IPS DF 4.7 (cell line): ENCODE measurements around the gene DSG3.

ENCODE experiments used
- DNase-seq: peaks from one replicate; pipeline ENCODE4 v3.0.0-alpha.2; 2013; ENCODE audit warnings: low spot score; ENCODE audit errors: extremely low read depth

DSG3 gene, protein sequence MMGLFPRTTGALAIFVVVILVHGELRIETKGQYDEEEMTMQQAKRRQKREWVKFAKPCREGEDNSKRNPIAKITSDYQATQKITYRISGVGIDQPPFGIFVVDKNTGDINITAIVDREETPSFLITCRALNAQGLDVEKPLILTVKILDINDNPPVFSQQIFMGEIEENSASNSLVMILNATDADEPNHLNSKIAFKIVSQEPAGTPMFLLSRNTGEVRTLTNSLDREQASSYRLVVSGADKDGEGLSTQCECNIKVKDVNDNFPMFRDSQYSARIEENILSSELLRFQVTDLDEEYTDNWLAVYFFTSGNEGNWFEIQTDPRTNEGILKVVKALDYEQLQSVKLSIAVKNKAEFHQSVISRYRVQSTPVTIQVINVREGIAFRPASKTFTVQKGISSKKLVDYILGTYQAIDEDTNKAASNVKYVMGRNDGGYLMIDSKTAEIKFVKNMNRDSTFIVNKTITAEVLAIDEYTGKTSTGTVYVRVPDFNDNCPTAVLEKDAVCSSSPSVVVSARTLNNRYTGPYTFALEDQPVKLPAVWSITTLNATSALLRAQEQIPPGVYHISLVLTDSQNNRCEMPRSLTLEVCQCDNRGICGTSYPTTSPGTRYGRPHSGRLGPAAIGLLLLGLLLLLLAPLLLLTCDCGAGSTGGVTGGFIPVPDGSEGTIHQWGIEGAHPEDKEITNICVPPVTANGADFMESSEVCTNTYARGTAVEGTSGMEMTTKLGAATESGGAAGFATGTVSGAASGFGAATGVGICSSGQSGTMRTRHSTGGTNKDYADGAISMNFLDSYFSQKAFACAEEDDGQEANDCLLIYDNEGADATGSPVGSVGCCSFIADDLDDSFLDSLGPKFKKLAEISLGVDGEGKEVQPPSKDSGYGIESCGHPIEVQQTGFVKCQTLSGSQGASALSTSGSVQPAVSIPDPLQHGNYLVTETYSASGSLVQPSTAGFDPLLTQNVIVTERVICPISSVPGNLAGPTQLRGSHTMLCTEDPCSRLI

DNA sequence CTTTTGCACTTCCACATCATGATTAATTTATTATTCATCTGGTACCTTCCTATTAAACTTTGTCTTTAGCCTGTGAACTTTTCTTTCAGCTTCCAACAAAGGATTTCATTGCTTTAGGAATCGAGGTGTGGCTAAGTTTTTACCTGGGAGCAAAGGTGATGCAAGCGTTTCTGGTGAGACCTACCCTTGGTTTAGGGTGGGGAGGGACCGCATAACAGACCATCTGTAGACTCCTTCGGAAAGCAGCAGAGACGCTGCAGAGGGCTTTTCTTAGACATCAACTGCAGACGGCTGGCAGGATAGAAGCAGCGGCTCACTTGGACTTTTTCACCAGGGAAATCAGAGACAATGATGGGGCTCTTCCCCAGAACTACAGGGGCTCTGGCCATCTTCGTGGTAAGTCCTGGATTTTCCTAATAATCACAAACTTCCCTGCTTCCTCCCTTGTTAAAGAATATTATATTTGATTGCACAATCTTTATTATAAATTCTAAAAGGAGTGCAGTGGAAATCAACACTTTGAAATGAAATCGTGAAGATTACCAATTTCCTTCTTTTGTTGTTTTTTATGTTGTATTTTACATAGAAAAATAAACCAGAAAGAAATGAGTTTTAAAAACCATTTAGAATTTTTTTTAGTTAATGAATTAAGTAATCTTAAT, at the start of gene DSG3:
DSG3 (plus strand) TSS at position 212 of the 662 bp plus-strand sequence; CDS start at position 349, 137 bp downstream.
- no peak for DNase-seq

DNA sequence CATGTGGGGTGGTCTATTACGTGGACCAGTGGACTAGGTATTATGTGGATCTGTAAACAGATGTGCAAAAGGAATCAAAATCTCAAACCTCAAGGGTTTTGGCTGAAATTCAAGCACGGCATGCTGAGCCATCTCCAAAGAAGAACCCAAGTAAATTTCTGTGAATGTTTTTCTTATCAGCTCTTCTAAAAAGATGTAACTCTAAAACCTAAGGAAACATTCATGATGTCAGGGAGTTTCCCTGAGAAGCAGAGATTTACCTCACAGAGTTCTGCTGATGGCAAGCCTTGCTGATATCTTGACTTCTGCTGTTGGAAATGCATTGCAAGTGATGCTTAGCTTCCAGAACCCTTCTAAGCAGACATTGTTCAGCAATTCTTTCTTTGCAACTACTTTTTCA, 49.4 kb upstream of the DSG3 start:
- DNase-seq = no peak

DNA sequence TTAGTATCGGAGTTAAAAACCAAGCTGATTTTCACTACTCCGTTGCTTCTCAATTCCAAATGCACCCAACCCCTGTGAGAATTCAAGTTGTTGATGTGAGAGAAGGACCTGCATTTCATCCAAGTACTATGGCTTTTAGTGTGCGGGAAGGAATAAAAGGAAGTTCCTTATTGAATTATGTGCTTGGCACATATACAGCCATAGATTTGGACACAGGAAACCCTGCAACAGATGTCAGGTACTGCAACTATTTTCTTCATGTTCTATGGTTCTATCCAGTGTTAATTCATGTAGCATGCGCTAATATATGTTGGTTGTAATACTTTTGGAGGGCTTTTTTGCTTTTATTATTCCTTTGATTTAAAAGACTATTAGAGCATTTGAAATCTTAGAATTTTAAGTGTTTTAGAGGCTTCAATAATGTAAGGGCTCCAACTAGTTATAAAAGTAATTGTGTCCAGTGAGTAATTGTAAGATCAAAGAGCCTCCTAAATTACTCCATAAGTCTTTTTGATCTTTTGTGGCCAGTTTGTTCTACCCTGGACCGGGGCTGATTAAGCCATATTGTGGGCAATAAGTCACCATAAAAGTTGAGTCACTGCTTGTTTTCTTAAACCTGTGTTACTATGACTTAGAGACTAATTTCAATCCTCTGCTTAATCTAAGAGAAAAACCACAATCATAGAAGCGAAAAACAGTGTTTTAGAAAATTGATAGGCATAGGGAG, 48.1 kb upstream of the DSG3 start:
- DNase-seq = no peak

DNA sequence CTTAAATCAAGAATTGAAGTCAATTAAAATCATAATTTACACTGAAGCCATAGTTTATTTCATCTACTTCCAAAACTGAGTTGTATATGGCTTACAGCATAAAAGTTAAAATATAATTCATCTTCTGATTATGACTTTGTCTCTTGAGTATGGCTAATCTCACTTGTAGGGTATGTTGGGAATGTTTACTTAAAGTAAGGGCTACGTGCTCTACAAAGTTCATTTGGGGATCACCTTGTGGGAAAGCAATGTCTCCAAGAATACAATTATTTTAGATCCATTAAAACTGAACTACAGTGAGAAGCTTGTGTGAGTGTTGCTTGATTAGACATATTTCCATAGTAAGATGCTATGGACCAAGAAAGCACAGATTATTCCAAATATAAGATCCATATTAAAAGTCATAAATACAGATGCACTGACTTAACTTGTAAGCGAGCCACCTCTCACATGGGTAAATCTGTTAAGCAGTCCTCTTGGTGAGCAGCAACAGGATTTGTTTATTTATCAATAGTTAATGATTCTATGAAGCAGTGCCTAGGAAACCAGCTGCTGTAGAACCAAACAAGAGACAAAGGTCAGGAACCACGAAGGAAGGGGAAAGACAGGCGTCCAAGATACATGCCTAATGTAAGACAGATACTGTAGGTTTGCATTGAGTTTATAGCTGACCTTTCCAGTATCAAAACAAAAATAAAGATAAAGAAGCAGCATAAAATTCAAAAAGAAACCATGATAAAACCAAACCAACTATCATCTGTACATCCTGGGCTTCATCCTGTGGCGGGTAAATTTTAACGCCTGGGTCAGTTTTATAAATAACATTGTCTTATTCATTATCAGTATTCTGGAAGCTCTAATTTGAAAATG, 46.1 kb upstream of the DSG3 start:
- DNase-seq = no peak

DNA sequence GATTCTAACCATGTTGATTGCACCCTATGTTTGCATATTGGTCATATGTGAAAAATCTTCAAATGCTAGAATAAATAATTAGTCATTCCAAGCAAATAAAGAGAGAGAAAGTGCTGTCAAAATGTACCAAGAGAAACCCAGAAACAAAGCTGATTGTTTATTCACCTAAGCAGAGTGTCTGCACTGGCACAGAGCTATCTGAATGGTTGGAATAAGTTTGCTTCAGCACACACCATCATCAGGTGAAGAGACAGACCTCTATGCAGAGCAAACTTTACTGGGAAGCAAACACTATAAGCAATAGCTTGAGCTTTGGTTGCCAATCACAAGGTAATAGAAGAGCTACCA, 45.5 kb upstream of the DSG3 start:
- DNase-seq = no peak

DNA sequence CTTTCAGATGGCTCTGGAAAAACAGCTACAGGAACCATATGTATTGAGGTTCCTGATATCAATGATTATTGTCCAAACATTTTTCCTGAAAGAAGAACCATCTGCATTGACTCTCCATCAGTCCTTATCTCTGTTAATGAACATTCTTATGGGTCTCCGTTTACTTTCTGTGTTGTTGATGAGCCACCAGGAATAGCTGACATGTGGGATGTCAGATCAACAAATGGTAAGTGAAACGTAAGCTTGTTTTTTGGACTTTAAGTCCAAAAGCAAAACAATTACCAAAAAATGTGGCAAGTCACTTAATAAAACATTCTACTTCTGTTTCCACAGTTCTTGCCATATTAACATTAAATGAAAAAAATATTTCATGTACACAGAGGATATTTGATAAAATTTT, 44.1 kb upstream of the DSG3 start:
- no peak for DNase-seq

DNA sequence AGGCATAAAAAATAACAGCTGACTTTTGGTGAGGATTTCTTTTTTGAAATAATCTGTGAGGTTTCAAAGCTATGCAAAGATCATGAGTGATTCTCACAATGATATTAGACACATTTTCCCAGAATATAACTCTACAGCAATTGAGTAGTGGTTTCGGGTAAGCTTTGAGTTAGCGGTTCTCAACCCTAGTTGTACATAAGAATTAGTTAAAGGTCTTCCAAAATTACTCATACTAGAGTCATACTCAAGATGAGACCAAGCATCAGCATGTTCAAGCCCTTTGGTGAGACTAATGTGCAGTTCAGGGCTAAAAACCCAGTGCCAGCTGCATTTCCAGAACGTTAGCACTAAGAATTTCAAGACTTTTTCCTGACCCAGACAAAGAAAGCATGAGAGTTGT, 39.9 kb upstream of the DSG3 start:
- DNase-seq = no peak

DNA sequence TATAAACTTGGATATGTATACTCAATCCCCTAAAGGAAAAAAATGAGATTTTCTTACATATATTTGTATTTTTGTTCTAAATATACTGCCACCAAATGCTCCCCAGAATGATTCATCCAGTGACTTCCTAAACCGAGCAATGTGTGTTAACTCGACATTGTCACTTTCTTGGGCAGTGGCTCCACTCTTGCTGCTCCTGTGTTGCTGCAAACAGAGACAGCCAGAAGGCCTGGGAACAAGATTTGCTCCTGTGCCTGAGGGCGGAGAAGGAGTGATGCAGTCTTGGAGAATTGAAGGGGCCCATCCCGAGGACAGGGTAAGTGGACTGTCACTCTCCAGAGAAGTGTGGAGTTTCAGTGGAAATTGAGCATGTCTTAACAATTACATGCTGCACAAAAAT, 38.3 kb upstream of the DSG3 start:
- DNase-seq = no peak

DNA sequence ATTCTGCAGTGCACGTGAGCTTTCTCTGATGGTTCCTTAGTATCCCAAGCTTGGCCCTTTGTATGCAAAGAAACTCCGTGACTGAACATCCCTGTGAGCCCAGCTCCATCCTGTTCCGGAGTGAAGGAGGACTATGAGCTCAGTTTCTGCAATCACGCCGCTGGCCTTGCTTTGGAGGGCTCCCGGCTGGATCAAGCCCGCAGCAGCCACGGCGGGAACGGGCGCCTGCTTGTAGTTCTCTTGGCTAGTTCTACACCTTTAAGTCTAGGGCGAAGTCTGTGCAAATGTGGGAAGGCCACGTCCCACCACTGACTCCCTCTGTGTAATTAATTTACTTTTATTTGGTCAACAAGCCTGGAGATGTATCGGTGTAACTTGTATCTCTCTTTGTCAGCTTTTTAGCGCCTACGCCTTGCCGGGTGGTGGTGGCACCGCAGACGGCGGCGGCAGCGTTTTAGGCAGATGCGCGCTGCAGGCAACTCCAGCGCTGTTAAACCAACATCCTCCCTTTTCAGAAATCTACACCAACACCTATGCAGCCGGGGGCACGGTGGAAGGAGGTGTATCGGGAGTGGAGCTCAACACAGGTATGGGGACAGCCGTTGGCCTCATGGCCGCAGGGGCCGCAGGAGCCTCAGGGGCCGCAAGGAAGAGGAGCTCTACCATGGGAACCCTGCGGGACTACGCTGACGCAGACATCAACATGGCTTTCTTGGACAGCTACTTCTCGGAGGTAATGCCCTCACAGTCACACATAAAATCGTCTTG, 36.6 kb upstream of the DSG3 start:
- DNase-seq = no peak

DNA sequence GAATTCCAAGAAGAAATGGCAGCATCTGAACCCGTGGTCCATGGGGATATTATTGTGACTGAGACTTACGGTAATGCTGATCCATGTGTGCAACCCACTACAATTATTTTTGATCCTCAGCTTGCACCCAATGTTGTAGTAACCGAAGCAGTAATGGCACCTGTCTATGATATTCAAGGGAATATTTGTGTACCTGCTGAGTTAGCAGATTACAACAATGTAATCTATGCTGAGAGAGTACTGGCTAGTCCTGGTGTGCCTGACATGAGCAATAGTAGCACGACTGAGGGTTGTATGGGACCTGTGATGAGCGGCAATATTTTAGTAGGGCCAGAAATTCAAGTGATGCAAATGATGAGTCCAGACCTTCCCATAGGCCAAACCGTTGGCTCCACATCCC, 34.4 kb upstream of the DSG3 start:
- DNase-seq = no peak

DNA sequence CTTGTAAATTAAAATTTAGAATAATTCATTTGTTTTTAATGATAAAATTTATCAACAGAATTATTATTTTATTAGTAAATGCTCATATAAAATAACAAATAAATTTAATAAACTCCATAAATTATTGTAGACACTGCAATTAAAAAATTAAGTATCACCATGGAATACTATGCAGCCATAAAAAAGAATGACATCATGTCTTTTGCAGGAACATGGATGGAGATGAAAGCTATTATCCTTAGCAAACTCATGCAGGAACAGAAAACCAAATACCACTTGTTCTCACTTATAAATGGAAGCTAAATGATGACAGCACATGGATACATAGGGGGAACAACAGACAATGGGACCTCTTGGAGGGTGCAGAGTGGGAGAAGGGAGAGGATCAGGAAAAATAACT, 29.7 kb upstream of the DSG3 start:
- DNase-seq = no peak

DNA sequence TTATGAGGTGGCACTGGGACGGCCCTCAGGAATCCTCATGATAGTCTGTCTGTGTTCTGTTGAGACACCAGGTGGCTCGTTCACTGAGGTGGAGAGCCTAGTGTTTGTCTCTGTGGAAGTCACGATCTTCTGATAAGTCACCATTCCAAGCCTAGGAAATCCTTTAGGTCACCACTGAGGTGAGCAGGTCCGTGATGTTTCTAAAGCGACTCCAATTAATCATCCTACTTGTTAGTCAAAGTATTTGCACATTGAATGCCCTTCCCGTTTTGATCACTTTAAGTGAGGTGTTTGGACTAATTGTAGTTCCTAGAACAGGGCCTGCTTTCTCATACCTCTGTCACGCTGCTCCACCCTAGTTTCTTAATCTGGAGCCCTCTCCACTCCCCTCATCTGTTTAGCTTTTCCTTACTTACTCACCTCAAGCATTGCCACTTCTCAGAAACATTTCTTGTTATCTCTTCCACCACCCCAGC, 28.0 kb upstream of the DSG3 start:
- no peak for DNase-seq

DNA sequence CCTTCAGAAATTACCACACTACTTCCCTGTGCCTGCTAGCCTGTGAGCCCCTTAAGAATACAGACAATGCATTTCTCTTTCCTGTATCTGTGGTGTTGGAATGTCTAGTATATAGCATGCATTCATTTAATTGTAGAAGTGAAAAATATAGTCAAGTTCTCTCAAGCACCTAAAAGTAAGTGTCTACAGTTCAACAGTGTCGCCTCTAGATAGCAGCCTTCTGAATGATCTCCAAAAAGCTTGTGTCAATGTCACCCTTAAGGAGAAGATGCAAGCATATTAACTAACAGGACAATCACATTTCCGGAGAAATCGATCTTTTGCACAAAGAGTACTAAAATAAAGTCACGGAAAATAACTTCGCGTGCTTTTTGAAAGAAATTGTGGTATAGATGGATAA, 27.5 kb upstream of the DSG3 start:
- no peak for DNase-seq

DNA sequence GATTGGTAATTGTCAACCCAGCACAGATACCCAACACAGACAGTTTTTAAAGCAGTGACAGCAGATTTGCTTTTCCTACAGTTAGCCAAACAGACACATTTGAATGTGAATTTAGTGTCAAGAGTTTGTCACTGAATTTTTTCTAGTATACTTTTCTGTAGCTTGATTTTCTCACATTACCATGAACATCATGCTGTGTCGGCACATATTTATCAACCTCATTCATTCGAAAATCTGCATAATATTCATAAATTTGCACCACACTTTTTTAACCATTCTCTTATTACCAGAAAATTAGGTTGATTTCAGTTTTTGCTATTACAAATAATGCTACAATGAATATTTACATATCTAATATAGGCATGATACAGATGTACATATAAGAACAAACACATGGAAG, 27.0 kb upstream of the DSG3 start:
- DNase-seq = no peak

DNA sequence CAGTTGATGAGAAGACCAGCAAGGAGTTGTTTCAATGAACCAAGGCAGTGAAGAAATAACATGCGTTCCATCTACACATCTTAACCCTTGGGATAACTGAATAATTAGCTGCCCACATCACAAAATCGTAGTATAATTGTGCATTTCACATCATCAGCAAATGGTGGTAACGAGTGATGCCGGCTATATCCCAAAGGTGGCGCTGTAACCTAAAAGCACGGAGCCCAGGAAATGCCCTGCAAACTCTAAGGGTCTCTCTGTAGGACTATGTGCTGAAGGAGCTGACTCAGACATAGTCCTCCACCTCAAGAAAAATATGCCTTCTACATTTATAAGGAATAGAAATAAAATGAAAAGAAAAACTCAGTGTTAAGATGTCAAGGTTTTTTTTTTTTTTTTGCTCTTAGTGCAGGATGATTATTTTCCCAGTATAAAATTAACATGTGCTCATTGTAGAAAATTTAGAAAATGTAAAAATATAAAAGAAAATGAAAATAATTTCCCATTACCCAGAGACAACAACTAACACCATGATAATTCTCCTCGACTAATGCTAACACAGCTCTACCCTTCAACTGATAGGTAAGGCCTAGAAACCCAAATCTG, 23.1 kb upstream of the DSG3 start:
- DNase-seq = peak; percentile 41

DNA sequence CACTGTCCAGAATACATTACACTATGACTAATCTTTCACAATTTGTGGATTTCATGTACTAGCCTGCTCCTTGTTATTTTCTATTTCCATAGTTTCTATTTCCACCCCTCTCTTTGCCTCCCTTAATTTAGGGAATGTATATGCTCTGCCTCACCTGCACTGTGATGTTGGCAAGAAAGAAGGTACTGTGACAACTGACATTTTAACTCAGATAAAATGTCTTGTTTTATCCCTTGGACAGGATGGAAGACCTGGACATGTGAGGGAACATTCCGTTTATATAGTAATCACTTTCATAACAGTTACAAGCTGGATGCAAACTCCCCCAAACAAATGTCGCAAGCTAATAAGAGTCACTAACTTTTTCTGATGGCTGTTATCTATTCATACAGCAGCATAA, 21.5 kb upstream of the DSG3 start:
- DNase-seq = no peak

DNA sequence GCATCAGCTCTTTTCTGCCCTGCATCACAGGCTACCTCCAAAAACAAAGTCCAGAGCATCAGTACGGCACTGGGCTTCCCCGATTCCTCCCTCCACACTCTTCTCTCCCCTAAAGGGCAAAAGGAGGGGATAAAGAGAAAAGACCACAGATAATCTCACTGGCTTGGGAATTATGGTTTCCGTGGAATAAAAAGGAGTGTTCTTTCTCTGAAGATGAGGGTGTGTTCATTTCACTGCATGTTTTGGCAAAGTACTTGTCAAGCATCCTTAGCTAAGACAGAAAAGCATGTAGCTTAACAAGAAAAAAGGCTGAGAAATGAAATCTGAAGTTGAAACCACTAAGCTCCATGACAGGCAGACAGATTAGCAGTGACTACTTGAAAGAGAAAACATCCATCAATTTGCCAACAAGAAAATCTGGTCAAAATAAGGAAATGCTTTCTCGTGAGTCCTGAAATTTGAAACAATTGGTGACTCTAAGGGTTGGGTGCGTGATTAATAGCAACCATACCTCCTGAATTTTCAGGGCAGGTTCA, 20.6 kb upstream of the DSG3 start:
- no peak for DNase-seq

DNA sequence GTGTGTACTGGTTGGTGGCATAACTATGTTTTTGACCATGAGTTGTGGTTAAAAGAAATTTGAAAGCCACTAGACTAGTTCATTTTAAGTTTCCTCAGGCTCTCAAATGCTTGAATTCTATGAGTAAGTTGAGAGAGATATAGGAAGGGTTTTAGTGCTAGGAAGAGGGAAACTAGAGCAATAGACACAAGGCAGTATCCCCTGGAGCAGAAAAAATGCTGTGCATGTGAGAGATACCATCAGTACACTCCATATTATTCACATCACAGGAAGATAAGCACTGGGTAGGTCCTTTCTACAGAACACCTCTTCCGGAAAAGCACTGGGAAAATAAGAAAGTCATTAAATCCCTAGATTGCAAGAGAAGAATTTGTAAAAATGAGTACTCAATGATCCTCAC, 19.3 kb upstream of the DSG3 start:
- no peak for DNase-seq

DNA sequence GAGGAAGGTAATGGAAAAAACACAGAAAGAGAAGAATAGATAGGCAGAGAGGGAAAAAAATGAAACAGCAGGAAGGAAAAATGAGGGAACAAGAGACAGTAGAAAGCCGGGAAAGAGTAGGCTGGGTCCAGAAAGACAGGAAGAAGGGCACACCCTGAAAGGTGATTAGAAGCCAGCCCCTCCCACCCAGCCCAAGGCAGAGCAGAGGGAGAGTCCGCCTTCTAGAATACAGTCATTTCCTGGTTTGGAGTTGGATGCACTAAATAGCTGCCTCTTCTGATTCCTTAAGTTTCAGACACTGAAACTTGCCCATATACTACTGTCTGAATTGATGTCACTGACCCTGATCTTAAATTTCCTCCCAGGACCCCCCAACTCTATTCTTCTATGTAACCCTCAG, 17.9 kb upstream of the DSG3 start:
- DNase-seq = no peak
